Ovary (tissue), 9 donors: Measurements from ENCODE around the gene NOTCH1. TPM values are rescaled to one million over a fixed set of nuclear protein-coding genes. Genes with fewer than 3 reads are reported as not detected.

Experiments used
- DNase-seq, 5 donors: peaks; one replicate each; pipeline ENCODE4 v3.0.0-alpha.2; 2019 to 2020
- H3K27ac ChIP-seq, 2 donors: fragments of 200-600 bp; one replicate each; pipeline versions ENCODE4 v1.5.1 to v1.8.0; 2019 to 2022
- H3K27me3 ChIP-seq: fragments of 200-600 bp; one replicate; pipeline ENCODE4 v1.8.0; 2022
- H3K36me3 ChIP-seq: fragments of 200-600 bp; sonication (generic); one replicate; pipeline ENCODE4 v1.5.1; 2019
- H3K4me1 ChIP-seq: one replicate; pipeline ENCODE4 v1.8.1; 2013; ENCODE audit warnings: mild to moderate bottlenecking, moderate library complexity; ENCODE audit not compliant: insufficient read depth
- H3K4me3 ChIP-seq: fragments of 200-600 bp; sonication (generic); one replicate; pipeline ENCODE4 v1.5.1; 2017
- H3K9me3 ChIP-seq, 2 donors: fragments of 200-600 bp in 1 of 2; sonication (generic) in 1 of 2; one replicate each; pipeline versions ENCODE4 v1.5.1 to v1.8.1; 2013 to 2019; ENCODE audit warnings: mild to moderate bottlenecking in 1 of 2, moderate library complexity in 1 of 2
- EP300 ChIP-seq: sonication (generic); formaldehyde crosslinking; IDR thresholded peaks from one replicate; pipeline ENCODE4 v1.6.1; 2017; ENCODE audit warnings: antibody characterized with exemption
- POLR2A ChIP-seq: fragments of 450-650 bp; IDR thresholded peaks from one replicate; pipeline ENCODE4 v1.6.1; 2017; ENCODE audit warnings: antibody characterized with exemption, mild to moderate bottlenecking, moderate library complexity
- WGBS, 3 donors: extraction: QIAGEN DNeasy Blood & Tissue Kit in 1 of 3; methylation state at CpG; one replicate each; pipeline versions ENCODE4 v1.1.5 to v1.1.7; 2013 to 2017; 5-methylcytosine and 5-hydroxymethylcytosine counted together
- intact Hi-C, 4 donors: fragments of 100-400 bp; cut with DNase I; formaldehyde crosslinking; loops; one replicate each; pipeline versions ENCODE4 v1.11.0 to v1.15.1; 2022 to 2023
- polyA plus RNA-seq, 2 donors: library from polyadenylated mRNA; stranded (reverse); fragments of 200-250 nt in 1 of 2; fragments of 350-450 nt in 1 of 2; fragmentation: Illumina TruSeq in 1 of 2; extraction: RNeasy Lipid Tissue Mini Kit (QIAGEN cat#74804) in 1 of 2; gene quantifications; one replicate each; pipeline ENCODE4 v1.2.3, GENCODE V29; 2013 to 2014
- total RNA-seq, 7 donors: library from RNA; depleted of rRNA in 2 of 7; stranded (reverse); fragments of >200 nt in 2 of 7; fragmentation: NEBNext Ultra II Directional in 3 of 7; extraction: Animal tissue kit (Norgen Biotek cat#: 25700) in 3 of 7; gene quantifications; one replicate each; pipeline versions ENCODE4 v1.1.0 to v1.2.4, GENCODE V29; 2016 to 2023
- TF ChIP-seq, protein P1 (sequence below), 3 donors: fragments of 450-650 bp in 2 of 3; fragments of 200-600 bp in 1 of 3; IDR thresholded peaks; one replicate each; pipeline versions ENCODE4 v1.5.1 to v1.8.0; 2016 to 2022; ENCODE audit warnings: antibody characterized with exemption in 3 of 3, mild to moderate bottlenecking in 1 of 3
- donor health status: DM: no; HTN: no; CAD: no; lungs with moderate emphysema.
- donor health status: DM: no; HTN: no; CAD: no.
- donor health status: Bipolar disorder and iron deficiency.
- donor health status: DM: yes; HTN: yes; CAD: no.
- donor health status: DM: no; HTN: no; CAD: no.
- donor health status: DM: yes; HTN: yes; CAD: no.

The NOTCH1 gene
- total and polyA plus RNA-seq, 9 donors: 2.5 to 30.9 (median 17.1) TPM

DNA sequence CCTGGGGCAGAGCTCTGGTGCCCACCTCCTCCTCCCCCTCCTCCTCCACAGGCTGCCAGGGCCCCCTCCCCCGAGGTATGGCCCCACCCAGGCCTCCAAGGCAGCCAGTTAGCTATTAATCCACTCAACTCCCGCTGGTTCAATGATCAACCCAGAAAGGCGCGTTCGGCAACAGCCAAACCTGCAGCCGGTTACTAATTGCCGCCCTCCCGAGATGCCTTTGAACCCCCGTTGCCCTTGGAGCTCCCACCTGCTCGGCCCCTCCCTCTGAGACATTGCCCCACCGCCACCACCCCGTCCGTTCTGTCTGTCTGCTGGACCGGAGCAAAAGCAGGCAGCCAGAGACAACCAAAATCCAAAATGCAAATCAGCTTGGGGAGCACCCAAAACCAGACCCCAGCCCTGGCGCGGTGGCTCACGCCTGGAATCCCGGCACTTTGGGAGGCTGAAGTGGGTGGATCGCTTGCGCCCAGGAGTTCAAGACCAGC, 25.8 kb downstream of the NOTCH1 start:
- Histone ChIP-seq H3K4me3 (no peak overlapping the region), H3K9me3 (no peaks in the 10 kb centered on the region), H3K4me1 (no peaks in the 10 kb centered on the region), H3K36me3 (no peaks in the 10 kb centered on the region), H3K27me3 (no peaks in the 10 kb centered on the region), H3K27ac (no peak overlapping the region)
- intact Hi-C loops: no loop called here
- no peak for DNase-seq
- WGBS, 3 donors: 93 to 94% (median 93%) methylated on average over 20 of the region's 20 CpGs
- TF ChIP-seq EP300: no peak
- TF ChIP-seq, protein P1, sequence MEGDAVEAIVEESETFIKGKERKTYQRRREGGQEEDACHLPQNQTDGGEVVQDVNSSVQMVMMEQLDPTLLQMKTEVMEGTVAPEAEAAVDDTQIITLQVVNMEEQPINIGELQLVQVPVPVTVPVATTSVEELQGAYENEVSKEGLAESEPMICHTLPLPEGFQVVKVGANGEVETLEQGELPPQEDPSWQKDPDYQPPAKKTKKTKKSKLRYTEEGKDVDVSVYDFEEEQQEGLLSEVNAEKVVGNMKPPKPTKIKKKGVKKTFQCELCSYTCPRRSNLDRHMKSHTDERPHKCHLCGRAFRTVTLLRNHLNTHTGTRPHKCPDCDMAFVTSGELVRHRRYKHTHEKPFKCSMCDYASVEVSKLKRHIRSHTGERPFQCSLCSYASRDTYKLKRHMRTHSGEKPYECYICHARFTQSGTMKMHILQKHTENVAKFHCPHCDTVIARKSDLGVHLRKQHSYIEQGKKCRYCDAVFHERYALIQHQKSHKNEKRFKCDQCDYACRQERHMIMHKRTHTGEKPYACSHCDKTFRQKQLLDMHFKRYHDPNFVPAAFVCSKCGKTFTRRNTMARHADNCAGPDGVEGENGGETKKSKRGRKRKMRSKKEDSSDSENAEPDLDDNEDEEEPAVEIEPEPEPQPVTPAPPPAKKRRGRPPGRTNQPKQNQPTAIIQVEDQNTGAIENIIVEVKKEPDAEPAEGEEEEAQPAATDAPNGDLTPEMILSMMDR (IDR thresholded peaks at IDR 0.05): no peak
- TF ChIP-seq POLR2A: no peak

DNA sequence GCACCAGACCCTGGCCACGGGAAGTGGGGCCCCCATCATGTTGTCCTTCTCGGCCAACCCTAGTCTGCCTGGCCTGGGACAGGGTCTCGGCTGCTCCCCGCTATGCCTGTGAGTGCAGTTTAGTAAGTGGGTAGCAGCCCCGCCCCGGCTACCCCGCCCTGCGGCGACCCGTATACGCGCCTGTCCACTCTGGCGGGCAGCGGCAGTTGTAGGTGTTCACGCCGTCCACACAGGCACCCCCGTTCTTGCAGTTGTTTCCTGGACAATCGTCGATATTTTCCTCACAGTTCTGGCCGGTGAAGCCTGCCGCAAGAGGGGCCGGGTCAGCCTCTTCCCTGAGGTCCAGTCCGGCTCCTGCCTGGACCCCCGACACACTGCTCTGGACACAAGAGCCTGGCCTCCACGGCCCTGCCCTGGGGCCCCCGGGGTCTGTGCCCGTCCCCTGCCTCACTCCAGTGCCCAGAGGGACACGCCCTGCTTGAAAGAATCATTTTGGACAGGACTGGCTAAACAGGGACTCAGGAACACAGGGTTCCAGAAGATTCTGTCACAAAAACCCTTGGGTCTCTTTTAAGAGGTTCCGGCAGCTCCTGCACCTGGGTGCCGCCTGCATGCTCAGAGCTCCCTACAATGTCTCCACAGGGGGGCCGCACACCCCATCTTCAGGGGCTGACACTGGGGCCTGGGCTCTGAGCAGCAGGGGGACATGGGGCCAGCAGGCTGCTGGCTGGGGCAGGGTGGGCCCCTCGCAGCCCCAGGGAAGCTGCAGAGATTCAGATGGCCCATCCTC, 26.4 kb downstream of the NOTCH1 start:
- Histone ChIP-seq H3K4me3 (no peak overlapping the region), H3K9me3 (no peaks in the 10 kb centered on the region), H3K27me3 (no peaks in the 10 kb centered on the region), H3K4me1 (no peaks in the 10 kb centered on the region), H3K27ac (no peak overlapping the region), H3K36me3 (no peaks in the 10 kb centered on the region)
- 92 to 94% (median 92%) methylated on average over 31 to 32 of the region's 32 CpGs for WGBS, 3 donors
- intact Hi-C loops: no loop called here
- TF ChIP-seq EP300 (no peak), POLR2A (no peak)
- TF ChIP-seq, protein P1 (IDR thresholded peaks at IDR 0.05): no peak
- DNase-seq: no peak

DNA sequence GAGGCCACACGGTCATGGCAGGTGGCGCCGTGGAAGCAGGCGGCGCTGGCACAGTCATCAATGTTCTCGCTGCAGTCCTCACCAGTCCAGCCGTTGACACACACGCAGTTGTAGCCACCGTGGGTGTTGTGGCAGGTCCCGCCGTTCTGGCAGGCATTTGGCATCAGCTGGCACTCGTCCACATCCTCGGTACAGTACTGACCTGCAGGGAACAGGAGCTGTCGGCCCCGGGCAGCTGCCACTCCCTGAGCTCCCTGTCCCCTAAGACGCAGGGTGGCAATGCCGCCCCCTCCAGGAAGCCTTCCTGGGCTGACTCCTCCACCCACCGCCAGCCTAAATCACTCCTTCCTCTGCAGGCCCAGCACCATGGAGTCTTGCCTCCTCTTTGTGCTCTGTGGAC, 27.2 kb downstream of the NOTCH1 start:
- intact Hi-C loops: no loop called here
- no peak for DNase-seq
- H3K27me3 ChIP-seq: no peaks in the 10 kb centered on the region
- H3K4me1 ChIP-seq: no peaks in the 10 kb centered on the region
- H3K36me3 ChIP-seq: no peaks in the 10 kb centered on the region
- no peak overlapping the region for H3K27ac ChIP-seq
- 86 to 92% (median 87%) methylated on average over 15 to 18 of the region's 18 CpGs for WGBS, 3 donors
- no peaks in the 10 kb centered on the region for H3K9me3 ChIP-seq
- TF ChIP-seq, protein P1 (IDR thresholded peaks at IDR 0.05): no peak
- TF ChIP-seq EP300: no peak
- no peak for TF ChIP-seq POLR2A
- H3K4me3 ChIP-seq: no peak overlapping the region

DNA sequence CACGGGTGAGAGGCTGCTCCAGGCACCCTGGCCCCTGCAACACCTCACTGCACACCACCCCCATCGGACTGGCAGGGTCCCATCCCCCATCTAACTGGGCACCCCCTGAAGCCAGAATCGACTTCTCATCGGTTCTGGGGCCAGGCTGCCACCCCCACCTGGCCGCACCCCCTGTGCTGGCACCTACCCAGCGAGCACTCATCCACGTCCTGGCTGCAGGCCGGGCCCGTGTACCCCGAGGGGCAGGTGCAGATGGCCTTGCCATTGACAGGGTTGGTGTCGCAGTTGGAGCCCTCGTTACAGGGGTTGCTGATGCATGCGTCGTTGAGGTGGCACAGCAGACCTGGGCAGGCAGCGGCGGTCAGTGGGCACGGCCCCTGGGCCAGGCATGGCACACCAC, 27.9 kb downstream of the NOTCH1 start:
- Histone ChIP-seq H3K27me3 (no peaks in the 10 kb centered on the region), H3K4me3 (no peak overlapping the region), H3K36me3 (no peaks in the 10 kb centered on the region), H3K4me1 (no peaks in the 10 kb centered on the region), H3K9me3 (no peaks in the 10 kb centered on the region), H3K27ac (no peak overlapping the region)
- intact Hi-C loops: no loop called here
- DNase-seq: no peak
- TF ChIP-seq POLR2A (no peak), EP300 (no peak)
- TF ChIP-seq, protein P1 (IDR thresholded peaks at IDR 0.05): no peak
- WGBS, 3 donors: 88 to 92% (median 91%) methylated on average over 17 of the region's 17 CpGs
